ENCODE measurements around the gene ALCAM.

Gene ALCAM

GRCh38 chr3:105490045-105490444 is 123.3 kb downstream of the ALCAM start:
- no peak for DNase-seq (ENCODE audit: low spot score)

- DNase-seq (ENCODE audit: low spot score), result no peak
Measured at GRCh38 chr3:105493305-105493892, 126.7 kb downstream of the ALCAM start.

- no peak for DNase-seq (ENCODE audit: low spot score)
Measured at GRCh38 chr3:105495021-105495420, 128.3 kb downstream of the ALCAM start.

- DNase-seq (ENCODE audit: low spot score), result no peak
Measured at GRCh38 chr3:105496343-105496742, 129.6 kb downstream of the ALCAM start.

GRCh38 chr3:105497386-105497785 is 130.7 kb downstream of the ALCAM start:
- DNase-seq (ENCODE audit: low spot score), result no peak

- no peak for DNase-seq (ENCODE audit: low spot score)
Measured at GRCh38 chr3:105499961-105500360, 133.3 kb downstream of the ALCAM start.

- no peak for DNase-seq (ENCODE audit: low spot score)
Measured at GRCh38 chr3:105502333-105502732, 135.6 kb downstream of the ALCAM start.

- no peak for DNase-seq (ENCODE audit: low spot score)
Measured at GRCh38 chr3:105503191-105503593, 136.5 kb downstream of the ALCAM start.

- DNase-seq (ENCODE audit: low spot score), result no peak
Measured at GRCh38 chr3:105504440-105504951, 137.8 kb downstream of the ALCAM start.

GRCh38 chr3:105505170-105505569 is 138.5 kb downstream of the ALCAM start:
- no peak for DNase-seq (ENCODE audit: low spot score)

GRCh38 chr3:105511031-105511430 is 144.3 kb downstream of the ALCAM start:
- DNase-seq (ENCODE audit: low spot score), result no peak

GRCh38 chr3:105512061-105512460 is 145.4 kb downstream of the ALCAM start:
- DNase-seq (ENCODE audit: low spot score), result no peak

- DNase-seq (ENCODE audit: low spot score), result no peak
Measured at GRCh38 chr3:105513042-105513441, 146.3 kb downstream of the ALCAM start.

- DNase-seq (ENCODE audit: low spot score), result no peak
Measured at GRCh38 chr3:105513886-105514285, 147.2 kb downstream of the ALCAM start.

- no peak for DNase-seq (ENCODE audit: low spot score)
Measured at GRCh38 chr3:105515372-105515771, 148.7 kb downstream of the ALCAM start.

GRCh38 chr3:105516972-105517371 is 150.3 kb downstream of the ALCAM start:
- DNase-seq (ENCODE audit: low spot score), result no peak

- DNase-seq (ENCODE audit: low spot score), result no peak
Measured at GRCh38 chr3:105518203-105518602, 151.5 kb downstream of the ALCAM start.

GRCh38 chr3:105518806-105519418 is 152.2 kb downstream of the ALCAM start:
- DNase-seq (ENCODE audit: low spot score), result peak; percentile 39

GRCh38 chr3:105521770-105522169 is 155.1 kb downstream of the ALCAM start:
- no peak for DNase-seq (ENCODE audit: low spot score)

GRCh38 chr3:105523501-105523900 is 156.8 kb downstream of the ALCAM start:
- no peak for DNase-seq (ENCODE audit: low spot score)

GRCh38 chr3:105525531-105525930 is 158.8 kb downstream of the ALCAM start:
- no peak for DNase-seq (ENCODE audit: low spot score)

GRCh38 chr3:105526360-105527111 is 159.8 kb downstream of the ALCAM start:
- DNase-seq (ENCODE audit: low spot score), result no peak

GRCh38 chr3:105527535-105527934 is 160.8 kb downstream of the ALCAM start:
- no peak for DNase-seq (ENCODE audit: low spot score)
